Stimulated activated CD4-positive, alpha-beta T cell treated with anti-CD3 and anti-CD28 coated beads, Interleukin-15, amount 100 ng/mL, for 1 hour (primary cell): Measurements from ENCODE around the gene FOXJ3.

Experiments
- DNase-seq, 2 donors: peaks; one replicate each; pipeline ENCODE4 v3.0.0-alpha.2; 2020; ENCODE audit warnings: low read depth in 1 of 2, low spot score in 1 of 2

The FOXJ3 gene

DNA sequence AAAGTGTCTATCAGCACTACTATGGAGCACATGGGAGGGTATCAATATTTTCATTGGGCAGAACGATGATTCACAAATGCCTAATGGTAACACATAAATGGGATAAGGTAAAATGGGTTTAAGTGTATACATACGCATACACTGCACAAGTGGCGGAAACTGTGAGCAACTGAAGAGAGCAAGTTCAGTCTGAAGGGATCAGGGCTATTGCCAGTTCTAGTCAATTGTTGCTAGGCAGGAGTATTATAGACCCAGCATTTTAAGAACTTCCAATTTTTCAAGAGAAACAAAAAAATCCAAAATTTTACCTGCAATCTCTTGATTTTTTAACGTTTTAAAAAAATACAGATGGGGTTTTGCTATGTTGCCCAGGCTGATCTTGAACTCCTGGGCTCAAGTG is 23.1 kb downstream of the FOXJ3 start:
- no peak for DNase-seq

DNA sequence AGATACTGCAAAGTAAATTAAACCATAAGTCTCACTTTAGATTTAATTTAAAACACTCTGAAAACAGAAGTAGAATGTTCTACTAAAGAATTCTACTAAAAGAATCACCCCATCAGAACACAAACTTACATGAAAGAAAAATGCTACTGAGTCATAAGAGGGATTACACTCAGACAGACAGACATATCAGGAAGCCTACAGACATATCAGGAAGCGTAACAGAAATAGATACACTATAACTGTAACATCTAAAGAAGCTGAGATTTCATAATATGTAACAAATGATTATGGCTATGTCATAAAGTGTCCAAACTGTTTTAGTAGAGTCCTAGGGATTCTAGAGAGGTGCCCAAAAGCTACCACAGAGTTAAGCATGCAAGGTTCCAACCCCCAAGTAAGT is 23.9 kb downstream of the FOXJ3 start:
- DNase-seq = no peak

DNA sequence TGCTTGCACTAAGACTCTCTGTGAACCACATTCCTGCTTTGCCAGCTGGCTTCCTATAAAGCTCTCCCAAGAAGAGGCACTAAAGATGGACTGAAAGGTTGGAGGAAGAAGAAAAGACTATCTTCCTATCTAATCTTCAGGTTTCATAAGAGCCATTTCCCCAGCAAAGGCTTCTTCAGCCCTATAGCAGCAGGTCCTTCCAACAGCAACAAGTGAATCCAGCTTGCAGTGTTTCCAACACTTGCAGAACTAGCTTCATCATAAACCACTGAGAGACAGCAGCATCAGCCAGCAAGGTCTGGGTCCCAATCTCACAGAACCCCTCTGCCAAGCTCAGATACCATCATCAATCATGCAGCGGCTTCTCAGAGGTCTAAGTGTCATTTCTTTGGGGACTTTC is 28.1 kb downstream of the FOXJ3 start:
- no peak for DNase-seq

DNA sequence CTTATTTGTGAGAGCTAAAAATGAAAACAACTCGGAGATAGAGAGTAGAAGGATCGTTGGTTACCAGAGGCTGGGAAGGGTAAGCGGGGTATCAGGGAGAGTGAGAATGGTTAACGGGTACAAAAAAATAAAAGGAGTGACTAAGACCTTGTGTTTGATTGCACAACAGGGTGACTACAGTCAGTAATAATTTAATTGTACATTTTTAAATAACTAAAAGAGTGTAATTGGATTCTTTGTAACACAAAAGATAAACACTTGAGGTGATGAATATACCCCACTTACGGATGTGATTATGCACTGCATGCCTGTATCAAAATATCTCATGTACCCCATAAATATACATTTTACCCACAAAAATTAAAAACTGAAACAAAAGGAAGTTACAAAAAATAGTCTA is 29.4 kb downstream of the FOXJ3 start:
- no peak for DNase-seq

DNA sequence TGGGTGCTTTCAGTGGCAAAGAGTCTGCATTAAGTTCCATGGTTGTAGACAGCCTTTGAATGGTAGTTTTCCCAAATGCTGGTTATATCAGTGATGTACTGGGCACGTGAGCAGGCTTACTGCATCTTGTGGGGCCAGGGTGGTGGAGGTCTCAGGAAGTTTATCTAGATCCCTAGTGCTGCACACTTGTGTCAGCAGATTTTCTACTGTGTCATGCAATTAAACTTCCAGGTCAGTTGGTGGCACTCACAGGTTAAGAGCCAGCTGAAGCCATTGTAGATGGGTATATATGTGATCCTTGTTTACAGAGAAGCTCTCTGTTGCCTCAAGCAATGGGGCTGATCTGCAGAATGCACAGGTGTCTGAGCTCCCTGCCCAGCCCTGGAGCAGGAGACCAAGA is 33.0 kb downstream of the FOXJ3 start:
- no peak for DNase-seq

DNA sequence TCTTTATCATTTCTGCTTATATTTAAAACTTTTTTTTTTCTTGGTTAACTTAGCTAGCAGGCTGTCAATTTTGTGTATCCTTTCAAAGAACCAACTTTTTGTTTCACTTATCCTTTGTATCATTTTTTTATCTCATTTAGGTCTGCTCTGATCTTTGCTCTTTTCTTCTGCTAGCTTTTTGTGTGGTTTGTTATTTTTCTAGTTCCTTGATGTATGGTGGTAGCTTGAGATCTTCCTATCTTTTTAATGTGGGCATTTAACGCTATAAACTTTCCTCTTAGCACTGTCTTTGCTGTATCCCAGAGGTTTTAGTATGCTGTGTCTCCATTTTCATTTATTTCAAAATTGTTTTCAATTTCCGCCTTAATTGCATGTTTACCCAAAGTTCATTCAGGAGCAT is 36.5 kb downstream of the FOXJ3 start:
- DNase-seq = no peak

DNA sequence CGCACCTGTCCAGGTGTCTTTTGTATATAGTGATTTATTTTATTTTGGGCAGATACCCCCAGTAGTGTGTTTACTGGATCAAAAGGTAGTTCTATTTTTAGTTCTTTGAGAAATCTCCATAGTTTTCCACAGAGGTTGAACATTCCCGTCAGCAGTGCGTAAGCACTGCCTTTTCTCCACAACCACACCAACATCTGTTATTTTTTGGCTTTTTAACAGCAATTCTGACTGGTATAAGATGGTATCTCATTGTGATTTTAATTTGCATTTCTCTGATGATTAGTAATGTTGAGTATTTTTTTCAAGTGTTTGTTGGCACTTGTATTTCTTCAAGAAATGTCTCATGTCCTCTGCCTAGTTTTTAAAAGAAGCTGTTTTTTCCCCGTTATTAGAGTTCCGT is 39.2 kb downstream of the FOXJ3 start:
- DNase-seq = no peak

DNA sequence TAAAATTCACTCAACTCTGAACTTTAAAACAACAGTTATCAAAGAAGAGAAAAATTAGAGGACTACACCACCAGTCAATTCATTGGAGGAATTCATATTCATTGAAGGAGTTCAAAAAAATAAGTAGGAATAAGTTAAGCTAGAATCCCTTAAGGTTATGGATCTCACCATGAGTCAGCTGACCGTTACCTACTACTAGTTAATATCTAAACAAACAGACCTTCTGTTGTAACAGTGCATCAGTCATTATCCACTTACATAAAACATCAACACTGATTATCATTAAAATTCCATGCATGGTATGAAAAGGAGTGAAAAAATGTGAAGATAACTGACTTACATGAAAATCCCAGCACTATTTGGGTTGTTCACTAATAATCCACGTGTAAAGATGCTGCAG is 44.9 kb downstream of the FOXJ3 start:
- no peak for DNase-seq

DNA sequence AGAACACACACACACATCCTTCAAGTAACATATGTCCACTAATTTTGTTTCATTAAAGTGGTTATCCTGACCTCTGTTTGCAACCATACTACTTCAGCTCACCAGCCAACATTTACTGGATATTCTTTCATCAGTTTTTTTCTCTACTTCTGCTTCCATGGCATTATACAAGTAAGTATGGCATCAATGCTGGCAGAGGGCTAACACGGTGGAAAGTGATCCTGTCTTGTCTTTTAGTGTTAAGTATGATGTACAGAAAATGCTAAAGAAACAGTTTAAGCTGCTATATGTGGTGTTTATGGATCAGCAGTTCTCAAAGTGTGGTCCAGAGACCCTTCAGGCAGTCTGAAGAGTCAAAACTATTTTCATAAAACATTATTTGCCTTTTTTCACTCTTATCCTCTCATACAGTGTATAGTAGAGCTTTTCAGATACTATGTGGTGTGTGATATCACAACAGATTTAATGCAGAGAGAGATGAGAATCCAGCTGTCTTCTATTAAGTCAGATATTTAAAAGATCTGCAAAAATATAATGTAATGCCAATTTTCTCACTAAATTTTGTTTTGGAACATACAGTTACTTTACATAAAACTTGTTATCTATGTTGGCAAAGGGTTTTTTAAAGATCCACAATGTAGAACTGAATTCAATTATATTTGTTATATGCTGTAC is 46.6 kb downstream of the FOXJ3 start:
- DNase-seq = no peak

DNA sequence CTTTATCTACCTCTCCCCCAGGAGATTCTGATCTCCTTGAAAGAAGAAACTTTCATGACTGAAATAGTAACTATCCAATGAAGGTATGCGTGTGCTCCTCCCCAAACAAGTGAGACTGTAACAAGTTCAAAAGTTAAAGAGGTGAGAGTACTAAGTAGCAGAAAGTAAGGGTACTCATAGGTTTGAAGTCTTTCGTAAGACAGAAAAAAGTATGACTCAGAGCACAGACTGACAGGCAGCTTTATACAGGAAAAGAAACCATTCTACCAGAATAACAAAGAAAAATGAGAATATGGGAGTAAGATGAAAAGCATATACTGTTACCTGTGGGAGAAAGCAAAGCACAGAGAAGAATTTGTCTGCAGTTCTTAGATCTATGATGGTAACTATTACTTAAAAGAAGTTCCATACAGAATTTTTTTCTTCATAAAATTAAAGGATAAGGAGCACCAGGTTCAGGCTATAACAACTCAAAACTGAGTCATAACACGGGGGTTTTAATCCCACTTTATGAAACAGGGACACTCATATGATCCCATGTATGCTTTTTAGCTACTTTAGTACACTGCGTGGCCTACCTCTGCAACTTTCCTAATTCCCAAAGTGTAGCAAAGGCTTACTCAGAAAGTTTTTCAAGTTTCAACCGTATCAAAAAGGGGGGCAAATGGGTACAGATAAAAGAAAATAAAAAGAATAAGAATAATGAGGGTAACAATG is 52.0 kb downstream of the FOXJ3 start:
- DNase-seq = no peak

DNA sequence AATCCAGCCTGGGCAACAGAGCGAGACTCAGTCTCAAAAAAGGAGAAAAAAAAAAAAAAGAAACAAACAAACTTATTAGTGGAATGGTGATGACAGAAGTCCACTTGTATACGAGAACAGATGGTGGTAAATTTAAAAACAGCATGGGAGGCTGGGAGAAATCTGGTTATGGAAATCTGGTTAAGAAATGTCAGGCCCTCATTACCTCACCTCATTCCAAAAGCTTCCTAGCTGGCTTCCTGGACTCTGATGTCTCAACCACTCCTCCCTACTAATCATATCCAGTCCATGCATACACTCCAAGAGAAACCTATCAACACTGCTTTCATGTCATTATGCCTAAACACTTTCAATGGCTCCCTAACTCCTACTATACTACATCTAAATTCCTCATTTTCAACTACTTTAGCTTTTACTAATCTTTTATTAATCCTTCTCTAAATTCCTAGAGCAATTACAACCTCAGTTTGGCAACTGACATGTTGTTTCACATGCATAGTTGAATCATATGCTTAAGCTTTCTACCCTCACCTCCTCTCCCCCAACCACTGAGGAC is 52.9 kb downstream of the FOXJ3 start:
- DNase-seq = no peak

DNA sequence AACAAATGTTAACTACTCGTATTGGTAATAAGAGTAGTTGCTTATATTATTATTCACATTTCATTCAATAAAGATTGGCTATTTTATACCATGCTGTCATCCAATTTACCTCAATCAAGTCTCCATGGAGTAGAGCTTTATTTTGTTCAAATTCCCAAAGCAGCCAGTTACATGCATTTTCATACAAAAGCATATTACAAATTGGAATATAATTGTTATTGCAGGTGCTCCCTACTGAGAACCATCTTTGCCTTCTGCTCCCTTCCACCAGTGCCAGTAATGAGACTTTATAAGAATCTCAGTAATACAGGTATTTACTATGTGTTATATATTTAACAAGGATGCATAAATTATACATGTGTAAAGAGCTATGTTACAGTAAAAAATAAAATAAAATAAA is 54.2 kb downstream of the FOXJ3 start:
- DNase-seq = no peak

DNA sequence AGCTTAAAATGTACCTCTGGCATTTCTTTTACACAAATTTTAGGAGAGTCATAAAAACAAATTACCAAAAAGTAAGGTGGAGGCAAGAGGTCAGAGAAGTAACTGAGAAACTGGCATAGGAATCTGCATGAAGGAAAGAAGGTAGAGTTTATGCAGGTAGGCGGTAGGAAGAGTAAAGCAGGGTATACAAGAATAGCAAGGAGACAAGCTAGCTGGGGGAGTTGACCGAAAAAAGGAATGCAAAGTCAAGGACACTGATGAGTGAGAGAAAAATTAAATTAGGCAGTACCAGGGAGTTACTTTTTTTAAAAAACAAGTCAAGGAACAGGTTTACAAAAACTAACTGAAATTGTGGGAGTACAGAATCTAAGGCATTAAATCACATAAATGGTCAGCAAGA is 56.0 kb downstream of the FOXJ3 start:
- DNase-seq = no peak

DNA sequence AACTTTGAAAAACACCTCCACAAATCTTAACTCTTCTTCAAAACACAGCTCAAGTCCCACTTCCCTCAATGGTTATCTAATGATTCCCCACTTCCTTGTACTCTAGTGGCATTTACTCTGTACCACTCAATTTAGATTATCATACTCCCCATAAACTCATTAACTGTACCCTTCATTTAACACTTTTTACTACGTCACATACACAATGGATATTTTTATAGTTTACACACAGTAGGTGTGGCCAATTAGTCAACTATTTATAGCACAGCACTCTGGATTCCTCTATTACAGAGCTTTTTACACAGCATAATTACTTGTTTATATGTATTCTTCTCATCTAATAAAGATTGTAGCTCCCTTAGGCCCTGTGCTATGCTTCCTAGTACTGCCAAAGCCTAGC is 62.1 kb downstream of the FOXJ3 start:
- DNase-seq = no peak

DNA sequence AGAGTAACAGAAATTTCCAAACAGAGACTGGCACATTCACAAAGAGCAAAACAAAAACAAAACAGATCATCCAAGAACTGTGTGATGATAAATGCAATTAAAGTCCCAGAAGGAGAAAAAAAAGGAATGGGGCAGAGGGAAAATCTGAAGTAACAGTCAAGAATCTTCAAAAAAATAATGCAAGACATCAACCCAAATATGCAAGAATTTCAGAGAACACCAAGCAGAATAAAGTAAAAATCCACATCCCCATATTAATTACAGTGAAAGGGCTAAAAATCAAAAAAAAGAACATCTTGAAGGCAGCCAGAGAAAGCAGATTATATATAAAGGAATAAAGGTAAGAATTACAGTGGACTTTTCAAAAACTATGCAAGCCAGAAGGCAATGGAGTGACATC is 67.1 kb downstream of the FOXJ3 start:
- no peak for DNase-seq

DNA sequence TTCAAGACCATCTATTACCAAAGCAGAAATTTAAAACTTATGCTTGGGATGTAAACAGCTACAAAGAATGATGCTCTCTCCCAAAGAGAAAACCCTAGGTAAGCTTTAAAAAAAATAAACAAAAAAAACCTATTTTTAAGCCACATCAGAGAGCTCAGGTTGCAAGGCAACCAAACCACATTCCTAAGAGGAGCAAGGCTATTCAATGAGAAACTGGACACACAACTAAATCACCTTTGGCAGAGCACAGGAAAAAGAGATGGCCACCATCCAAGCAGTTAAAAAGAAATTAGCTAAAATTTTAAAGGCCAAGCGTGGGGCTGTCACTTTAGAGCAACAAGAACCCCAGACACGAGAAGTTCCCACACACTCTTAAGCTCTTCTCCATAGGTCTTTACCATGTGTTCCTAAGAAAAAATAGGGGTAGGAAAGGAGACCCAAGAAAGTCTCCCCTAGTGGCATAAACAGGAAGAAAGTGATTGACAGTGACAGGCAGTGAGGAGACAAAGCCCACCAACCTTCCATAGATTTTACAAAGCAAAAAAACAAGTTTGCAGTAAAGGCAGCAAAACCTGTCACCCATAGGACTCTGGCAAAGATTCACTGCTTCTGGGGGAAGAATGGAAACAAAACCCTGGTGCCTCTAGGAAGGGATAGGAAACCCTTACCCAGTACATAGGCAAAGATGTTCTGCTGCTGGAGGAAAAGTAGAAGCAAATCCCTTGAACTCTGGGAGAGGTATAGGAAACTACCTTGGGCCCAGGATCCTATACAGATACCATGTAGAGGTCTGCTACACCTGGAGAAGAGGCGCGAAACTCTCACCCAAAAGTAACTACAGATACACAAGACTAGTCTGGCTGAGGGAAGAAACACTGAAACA is 68.5 kb downstream of the FOXJ3 start:
- no peak for DNase-seq

DNA sequence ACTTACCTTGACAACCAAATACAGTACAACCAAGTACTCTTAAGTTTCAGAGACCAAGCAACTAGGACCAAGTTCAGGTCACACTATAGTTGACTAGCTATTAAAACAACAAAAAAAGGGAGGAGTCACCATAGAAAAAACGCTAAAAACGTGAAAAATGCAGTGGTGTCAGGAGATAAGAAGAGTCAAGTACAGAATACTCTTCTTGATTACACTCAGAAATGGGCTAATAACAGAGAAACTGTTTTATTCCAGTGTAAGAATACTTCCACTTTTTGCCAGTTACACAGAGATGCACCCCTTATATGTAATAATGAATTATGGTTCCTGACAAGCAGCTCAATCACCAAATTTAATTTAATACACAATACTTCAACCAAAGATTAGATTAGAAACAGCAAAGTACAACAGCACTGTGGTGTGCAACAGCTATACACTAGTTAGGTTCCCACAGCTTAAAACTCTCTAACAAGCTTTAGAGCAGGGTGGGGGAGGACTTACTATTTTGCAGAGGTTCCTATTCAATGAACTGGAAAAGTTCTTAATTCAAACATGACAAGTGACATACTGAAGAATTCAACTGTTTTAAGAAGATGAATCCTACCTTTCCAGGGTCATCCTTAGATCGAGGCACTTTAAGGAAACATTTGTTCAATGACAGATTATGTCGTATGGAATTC is 70.4 kb downstream of the FOXJ3 start:
- DNase-seq = no peak

DNA sequence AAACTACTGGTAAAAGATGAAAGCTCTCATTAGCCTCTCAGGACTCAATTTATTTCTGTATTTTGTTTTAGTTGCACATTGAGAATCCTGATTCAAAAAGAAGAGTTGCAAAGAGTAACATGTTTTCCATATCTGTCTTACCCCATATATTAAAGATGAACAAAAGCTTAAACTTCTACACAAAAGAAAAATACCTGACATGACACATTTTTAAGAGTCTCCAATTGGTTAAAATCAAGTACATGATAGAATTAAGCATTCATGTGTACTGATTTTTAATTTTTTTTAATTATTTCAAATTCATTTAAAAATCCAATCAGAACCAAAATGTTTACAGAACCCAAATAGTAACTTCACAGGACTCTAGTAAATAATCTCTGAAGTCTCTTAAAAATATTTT is 72.0 kb downstream of the FOXJ3 start:
- no peak for DNase-seq

DNA sequence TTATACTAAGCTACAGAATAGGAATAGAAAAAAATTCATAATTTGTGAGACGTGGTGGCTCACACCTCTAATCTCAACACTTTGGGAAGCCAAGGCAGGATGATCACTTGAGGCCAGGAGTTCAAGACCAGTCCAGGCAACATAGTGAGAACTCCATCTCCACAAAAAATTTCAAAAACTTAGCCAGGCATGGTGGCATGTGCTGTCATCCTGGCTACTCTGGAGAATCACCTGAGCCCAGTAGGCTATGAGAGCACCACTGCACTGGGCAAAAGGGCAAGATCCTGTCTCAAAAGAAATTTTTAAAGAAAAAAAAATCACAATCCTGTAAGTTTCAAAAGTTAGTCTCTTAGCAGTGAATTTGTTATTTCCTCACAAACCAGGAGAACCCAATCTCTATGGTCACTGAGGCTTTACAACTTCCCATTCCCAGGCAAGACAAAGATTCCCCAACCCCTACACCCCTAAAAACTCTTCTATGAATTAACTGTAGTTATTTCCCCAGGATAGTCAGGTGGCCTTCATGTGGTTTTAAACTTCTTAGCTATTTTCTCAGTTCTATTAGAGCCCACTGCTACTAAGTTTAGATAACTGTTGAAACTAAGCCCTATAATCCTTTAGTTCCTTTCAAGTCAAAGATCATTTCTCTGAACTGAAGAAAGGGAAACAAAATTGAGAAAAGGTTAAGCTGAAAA is 74.5 kb downstream of the FOXJ3 start:
- DNase-seq = no peak

DNA sequence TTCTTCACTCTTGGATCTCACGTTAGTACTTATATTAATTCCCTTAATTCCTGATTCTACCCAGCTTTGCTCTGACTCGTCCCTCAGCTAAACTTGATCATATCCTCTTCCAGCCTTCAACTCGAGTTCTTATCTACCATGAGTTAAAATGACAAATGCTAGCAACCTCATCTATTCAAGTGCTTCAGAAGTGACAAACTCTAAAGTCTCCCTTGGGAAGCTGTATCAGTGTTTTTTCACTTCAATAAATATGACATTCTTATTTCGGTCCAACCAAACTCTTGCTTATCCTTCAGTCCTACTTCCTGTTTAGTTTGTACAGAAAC is 75.3 kb downstream of the FOXJ3 start:
- no peak for DNase-seq
